GM23338 (cell line): Measurements from ENCODE around the gene CCNQ. TPM values are rescaled to one million over a fixed set of nuclear protein-coding genes. Genes with fewer than 3 reads are reported as not detected.

Experiments
- ATAC-seq: fragments of 200-7000 bp; cut with Tn5 transposase; 3 replicates; pipeline ENCODE4 v1.9.1; 2020
- DNase-seq: peaks from one replicate; pipeline ENCODE4 v3.0.0-alpha.2; 2015; ENCODE audit warnings: low spot score
- H2AFZ ChIP-seq: fragments of 200-600 bp; sonication (generic); 2 replicates; pipeline ENCODE4 v1.8.0; 2016; ENCODE audit warnings: antibody characterized with exemption, mild to moderate bottlenecking, moderate library complexity
- H3F3A ChIP-seq: fragments of 200-600 bp; sonication (generic); replicated peaks from 2 replicates; pipeline ENCODE4 v1.8.0; 2017; ENCODE audit warnings: antibody characterized with exemption, mixed run types, low read depth
- H3K27ac ChIP-seq: fragments of 200-600 bp; sonication (generic); 2 replicates; pipeline ENCODE4 v1.6.1; 2016; ENCODE audit warnings: low read depth
- H3K27me3 ChIP-seq: fragments of 200-600 bp; sonication (generic); 2 replicates; pipeline ENCODE4 v1.8.0; 2016; ENCODE audit warnings: mild to moderate bottlenecking, mixed run types, moderate library complexity; ENCODE audit not compliant: insufficient read depth
- H3K36me3 ChIP-seq: fragments of 200-600 bp; sonication (generic); 2 replicates; pipeline ENCODE4 v1.8.0; 2016; ENCODE audit warnings: mild to moderate bottlenecking; ENCODE audit not compliant: insufficient read depth
- H3K4me1 ChIP-seq: fragments of 200-600 bp; sonication (generic); 2 replicates; pipeline ENCODE4 v1.8.0; 2016; ENCODE audit warnings: mild to moderate bottlenecking, moderate library complexity; ENCODE audit not compliant: insufficient read depth
- H3K4me2 ChIP-seq: fragments of 200-600 bp; sonication (generic); 2 replicates; pipeline ENCODE4 v1.7.1; 2017; ENCODE audit warnings: mixed run types
- H3K4me3 ChIP-seq: fragments of 200-600 bp; sonication (generic); 2 replicates; pipeline ENCODE4 v1.6.1; 2016; ENCODE audit warnings: mixed run types
- H3K79me2 ChIP-seq: fragments of 200-600 bp; sonication (generic); replicated peaks from 2 replicates; pipeline ENCODE4 v1.8.0; 2017; ENCODE audit warnings: mild to moderate bottlenecking; ENCODE audit not compliant: insufficient read depth
- H3K9me2 ChIP-seq: fragments of 200-600 bp; sonication (generic); 2 replicates; pipeline ENCODE4 v1.8.0; 2017; ENCODE audit not compliant: insufficient read depth
- H4K20me1 ChIP-seq: fragments of 200-600 bp; sonication (generic); replicated peaks from 2 replicates; pipeline ENCODE4 v1.8.0; 2017; ENCODE audit warnings: mild to moderate bottlenecking; ENCODE audit not compliant: insufficient read depth
- H3K27ac Mint-ChIP-seq: 2 replicates; pipeline ENCODE4 v1.8.0; 2020; ENCODE audit warnings: inconsistent platforms, mild to moderate bottlenecking, moderate library complexity, mixed read lengths
- H3K27me3 Mint-ChIP-seq: 3 replicates; pipeline ENCODE4 v1.8.0; 2022; ENCODE audit warnings: low read depth, mild to moderate bottlenecking, moderate library complexity, mixed read lengths, inconsistent platforms; ENCODE audit not compliant: insufficient read depth, poor library complexity
- H3K36me3 Mint-ChIP-seq: 3 replicates; pipeline ENCODE4 v1.8.0; 2021; ENCODE audit warnings: low read depth, mild to moderate bottlenecking, inconsistent platforms, moderate library complexity, mixed read lengths
- H3K4me1 Mint-ChIP-seq: 3 replicates; pipeline ENCODE4 v1.8.0; 2020; ENCODE audit warnings: mild to moderate bottlenecking, inconsistent platforms, mixed read lengths
- H3K4me3 Mint-ChIP-seq: 3 replicates; pipeline ENCODE4 v1.8.0; 2021; ENCODE audit warnings: moderate library complexity, mild to moderate bottlenecking, inconsistent platforms, mixed read lengths
- H3K9me3 Mint-ChIP-seq: 3 replicates; pipeline ENCODE4 v1.8.0; 2020; ENCODE audit warnings: moderate library complexity, mild to moderate bottlenecking, inconsistent platforms, mixed read lengths
- CREB1 ChIP-seq: fragments of 250-450 bp; sonication (Bioruptor Pico); IDR thresholded peaks from 2 replicates; pipeline ENCODE4 v1.5.0; 2020; ENCODE audit warnings: low read depth, mild to moderate bottlenecking, moderate library complexity
- EZH2 ChIP-seq: fragments of 200-600 bp; sonication (generic); IDR thresholded peaks from one replicate; pipeline ENCODE4 v1.8.0; 2017; ENCODE audit warnings: antibody characterized with exemption, mild to moderate bottlenecking, low read depth; ENCODE audit not compliant: unreplicated experiment
- EZH2phosphoT487 ChIP-seq: fragments of 200-600 bp; sonication (generic); IDR thresholded peaks from one replicate; pipeline ENCODE4 v1.8.1; 2018; ENCODE audit warnings: antibody characterized with exemption; ENCODE audit not compliant: unreplicated experiment
- JUNB ChIP-seq: IDR thresholded peaks from one replicate; pipeline ENCODE4 v1.6.1; 2016; ENCODE audit warnings: antibody characterized with exemption; ENCODE audit not compliant: unreplicated experiment
- NANOG ChIP-seq: IDR thresholded peaks from 2 replicates; pipeline ENCODE4 v1.6.1; 2016; ENCODE audit warnings: antibody characterized with exemption, borderline replicate concordance
- POLR2AphosphoS5 ChIP-seq: IDR thresholded peaks from 2 replicates; pipeline ENCODE4 v1.6.1; 2016; ENCODE audit warnings: antibody characterized with exemption, low read depth
- STAT1 ChIP-seq: IDR thresholded peaks from one replicate; pipeline ENCODE4 v1.6.1; 2016; ENCODE audit warnings: antibody characterized with exemption; ENCODE audit not compliant: unreplicated experiment
- ZNF114 ChIP-seq: fragments of 250-450 bp; sonication (Bioruptor Pico); IDR thresholded peaks from 2 replicates; pipeline ENCODE4 v1.5.0; 2020; ENCODE audit warnings: mild to moderate bottlenecking, moderate library complexity
- ZNF331 ChIP-seq: fragments of 250-450 bp; sonication (Bioruptor Pico); IDR thresholded peaks from 2 replicates; pipeline ENCODE4 v1.5.0; 2020; ENCODE audit warnings: low read depth, mild to moderate bottlenecking, moderate library complexity
- polyA plus RNA-seq: library from polyadenylated mRNA; unstranded; fragments of >200 nt; fragmentation: Nextera tagmentation; extraction: Ambion mirVana; gene quantifications from 2 replicates; pipeline ENCODE4 v1.2.1, GENCODE V29; 2016
- total RNA-seq: library from RNA; depleted of rRNA; stranded (reverse); fragments of >200 nt; shearing (Covaris generic); gene quantifications from 2 replicates; pipeline ENCODE4 v1.2.3, GENCODE V29; 2014
- TF ChIP-seq, protein P1 (sequence below): IDR thresholded peaks from 2 replicates; pipeline ENCODE4 v1.6.1; 2016; ENCODE audit warnings: antibody characterized with exemption
- TF ChIP-seq, protein P2 (sequence below): fragments of 250-450 bp; sonication (Bioruptor Pico); IDR thresholded peaks from 2 replicates; pipeline ENCODE4 v1.5.0; 2020; ENCODE audit warnings: mild to moderate bottlenecking, moderate library complexity
- TF ChIP-seq, protein P3 (sequence below): IDR thresholded peaks from one replicate; pipeline ENCODE4 v1.6.1; 2018; ENCODE audit warnings: antibody characterized with exemption; ENCODE audit not compliant: unreplicated experiment
- TF ChIP-seq, protein P4 (sequence below), 2 experiments: fragments of 200-600 bp in 1 of 2; sonication (generic) in 1 of 2; conservative IDR thresholded peaks; 2 replicates each; pipeline versions ENCODE4 v1.5.1 to v1.6.1; 2016 to 2017; ENCODE audit warnings: antibody characterized with exemption in 2 of 2, low read depth in 2 of 2, mild to moderate bottlenecking in 2 of 2, moderate library complexity in 1 of 2

The CCNQ gene
- total and polyA plus RNA-seq, 2 experiments from 2014 or later = 19.4 to 30.2 TPM

DNA sequence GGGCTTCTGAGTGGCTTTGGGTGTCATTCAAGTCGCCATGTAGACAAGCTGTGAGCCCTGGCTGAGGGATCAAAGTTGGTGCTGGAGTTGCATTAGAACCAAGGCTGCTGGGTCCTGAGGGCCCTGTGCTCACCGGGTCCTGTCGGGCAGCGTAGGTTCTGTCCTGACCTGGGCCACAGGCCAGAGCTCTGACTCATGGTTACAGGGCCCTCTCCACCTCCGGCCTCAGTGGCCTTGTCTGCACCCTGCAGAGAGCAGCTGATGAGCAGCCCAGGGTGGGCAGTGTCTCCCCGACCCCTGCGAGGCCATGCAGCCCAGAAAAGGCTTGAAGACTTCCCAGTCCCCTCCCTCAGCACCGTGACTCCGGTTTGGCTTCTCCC, 59.0 kb downstream of the CCNQ start:
- Histone ChIP-seq H3K4me3 (no peak overlapping the region), H3K27me3 (no peaks in the 10 kb centered on the region), H3K9me2 (no peaks in the 10 kb centered on the region), H3K79me2 (no peaks in the 10 kb centered on the region), H2AFZ (no peak overlapping the region), H4K20me1 (no peaks in the 10 kb centered on the region), H3F3A (no peaks in the 10 kb centered on the region), H3K4me1 (no peaks in the 10 kb centered on the region), H3K4me2 (no peak overlapping the region), H3K36me3 (no peaks in the 10 kb centered on the region), H3K27ac (no peak overlapping the region)
- H3K9me3 Mint-ChIP-seq = no peaks in the 10 kb centered on the region
- TF ChIP-seq EZH2phosphoT487 = no peak
- TF ChIP-seq, protein P1, sequence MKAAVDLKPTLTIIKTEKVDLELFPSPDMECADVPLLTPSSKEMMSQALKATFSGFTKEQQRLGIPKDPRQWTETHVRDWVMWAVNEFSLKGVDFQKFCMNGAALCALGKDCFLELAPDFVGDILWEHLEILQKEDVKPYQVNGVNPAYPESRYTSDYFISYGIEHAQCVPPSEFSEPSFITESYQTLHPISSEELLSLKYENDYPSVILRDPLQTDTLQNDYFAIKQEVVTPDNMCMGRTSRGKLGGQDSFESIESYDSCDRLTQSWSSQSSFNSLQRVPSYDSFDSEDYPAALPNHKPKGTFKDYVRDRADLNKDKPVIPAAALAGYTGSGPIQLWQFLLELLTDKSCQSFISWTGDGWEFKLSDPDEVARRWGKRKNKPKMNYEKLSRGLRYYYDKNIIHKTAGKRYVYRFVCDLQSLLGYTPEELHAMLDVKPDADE = no peak
- TF ChIP-seq STAT1 = no peak
- no peak for TF ChIP-seq ZNF114 (CRISPR knock-in tag)
- no peak for TF ChIP-seq JUNB
- no peak for TF ChIP-seq POLR2AphosphoS5
- TF ChIP-seq, protein P2, sequence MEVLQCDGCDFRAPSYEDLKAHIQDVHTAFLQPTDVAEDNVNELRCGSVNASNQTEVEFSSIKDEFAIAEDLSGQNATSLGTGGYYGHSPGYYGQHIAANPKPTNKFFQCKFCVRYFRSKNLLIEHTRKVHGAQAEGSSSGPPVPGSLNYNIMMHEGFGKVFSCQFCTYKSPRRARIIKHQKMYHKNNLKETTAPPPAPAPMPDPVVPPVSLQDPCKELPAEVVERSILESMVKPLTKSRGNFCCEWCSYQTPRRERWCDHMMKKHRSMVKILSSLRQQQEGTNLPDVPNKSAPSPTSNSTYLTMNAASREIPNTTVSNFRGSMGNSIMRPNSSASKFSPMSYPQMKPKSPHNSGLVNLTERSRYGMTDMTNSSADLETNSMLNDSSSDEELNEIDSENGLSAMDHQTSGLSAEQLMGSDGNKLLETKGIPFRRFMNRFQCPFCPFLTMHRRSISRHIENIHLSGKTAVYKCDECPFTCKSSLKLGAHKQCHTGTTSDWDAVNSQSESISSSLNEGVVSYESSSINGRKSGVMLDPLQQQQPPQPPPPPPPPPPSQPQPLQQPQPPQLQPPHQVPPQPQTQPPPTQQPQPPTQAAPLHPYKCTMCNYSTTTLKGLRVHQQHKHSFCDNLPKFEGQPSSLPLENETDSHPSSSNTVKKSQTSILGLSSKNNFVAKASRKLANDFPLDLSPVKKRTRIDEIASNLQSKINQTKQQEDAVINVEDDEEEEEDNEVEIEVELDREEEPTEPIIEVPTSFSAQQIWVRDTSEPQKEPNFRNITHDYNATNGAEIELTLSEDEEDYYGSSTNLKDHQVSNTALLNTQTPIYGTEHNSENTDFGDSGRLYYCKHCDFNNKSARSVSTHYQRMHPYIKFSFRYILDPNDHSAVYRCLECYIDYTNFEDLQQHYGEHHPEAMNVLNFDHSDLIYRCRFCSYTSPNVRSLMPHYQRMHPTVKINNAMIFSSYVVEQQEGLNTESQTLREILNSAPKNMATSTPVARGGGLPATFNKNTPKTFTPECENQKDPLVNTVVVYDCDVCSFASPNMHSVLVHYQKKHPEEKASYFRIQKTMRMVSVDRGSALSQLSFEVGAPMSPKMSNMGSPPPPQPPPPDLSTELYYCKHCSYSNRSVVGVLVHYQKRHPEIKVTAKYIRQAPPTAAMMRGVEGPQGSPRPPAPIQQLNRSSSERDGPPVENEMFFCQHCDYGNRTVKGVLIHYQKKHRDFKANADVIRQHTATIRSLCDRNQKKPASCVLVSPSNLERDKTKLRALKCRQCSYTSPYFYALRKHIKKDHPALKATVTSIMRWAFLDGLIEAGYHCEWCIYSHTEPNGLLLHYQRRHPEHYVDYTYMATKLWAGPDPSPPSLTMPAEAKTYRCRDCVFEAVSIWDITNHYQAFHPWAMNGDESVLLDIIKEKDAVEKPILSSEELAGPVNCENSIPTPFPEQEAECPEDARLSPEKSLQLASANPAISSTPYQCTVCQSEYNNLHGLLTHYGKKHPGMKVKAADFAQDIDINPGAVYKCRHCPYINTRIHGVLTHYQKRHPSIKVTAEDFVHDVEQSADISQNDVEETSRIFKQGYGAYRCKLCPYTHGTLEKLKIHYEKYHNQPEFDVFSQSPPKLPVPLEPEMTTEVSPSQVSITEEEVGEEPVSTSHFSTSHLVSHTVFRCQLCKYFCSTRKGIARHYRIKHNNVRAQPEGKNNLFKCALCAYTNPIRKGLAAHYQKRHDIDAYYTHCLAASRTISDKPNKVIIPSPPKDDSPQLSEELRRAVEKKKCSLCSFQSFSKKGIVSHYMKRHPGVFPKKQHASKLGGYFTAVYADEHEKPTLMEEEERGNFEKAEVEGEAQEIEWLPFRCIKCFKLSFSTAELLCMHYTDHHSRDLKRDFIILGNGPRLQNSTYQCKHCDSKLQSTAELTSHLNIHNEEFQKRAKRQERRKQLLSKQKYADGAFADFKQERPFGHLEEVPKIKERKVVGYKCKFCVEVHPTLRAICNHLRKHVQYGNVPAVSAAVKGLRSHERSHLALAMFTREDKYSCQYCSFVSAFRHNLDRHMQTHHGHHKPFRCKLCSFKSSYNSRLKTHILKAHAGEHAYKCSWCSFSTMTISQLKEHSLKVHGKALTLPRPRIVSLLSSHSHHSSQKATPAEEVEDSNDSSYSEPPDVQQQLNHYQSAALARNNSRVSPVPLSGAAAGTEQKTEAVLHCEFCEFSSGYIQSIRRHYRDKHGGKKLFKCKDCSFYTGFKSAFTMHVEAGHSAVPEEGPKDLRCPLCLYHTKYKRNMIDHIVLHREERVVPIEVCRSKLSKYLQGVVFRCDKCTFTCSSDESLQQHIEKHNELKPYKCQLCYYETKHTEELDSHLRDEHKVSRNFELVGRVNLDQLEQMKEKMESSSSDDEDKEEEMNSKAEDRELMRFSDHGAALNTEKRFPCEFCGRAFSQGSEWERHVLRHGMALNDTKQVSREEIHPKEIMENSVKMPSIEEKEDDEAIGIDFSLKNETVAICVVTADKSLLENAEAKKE = no peak
- TF ChIP-seq, protein P3, sequence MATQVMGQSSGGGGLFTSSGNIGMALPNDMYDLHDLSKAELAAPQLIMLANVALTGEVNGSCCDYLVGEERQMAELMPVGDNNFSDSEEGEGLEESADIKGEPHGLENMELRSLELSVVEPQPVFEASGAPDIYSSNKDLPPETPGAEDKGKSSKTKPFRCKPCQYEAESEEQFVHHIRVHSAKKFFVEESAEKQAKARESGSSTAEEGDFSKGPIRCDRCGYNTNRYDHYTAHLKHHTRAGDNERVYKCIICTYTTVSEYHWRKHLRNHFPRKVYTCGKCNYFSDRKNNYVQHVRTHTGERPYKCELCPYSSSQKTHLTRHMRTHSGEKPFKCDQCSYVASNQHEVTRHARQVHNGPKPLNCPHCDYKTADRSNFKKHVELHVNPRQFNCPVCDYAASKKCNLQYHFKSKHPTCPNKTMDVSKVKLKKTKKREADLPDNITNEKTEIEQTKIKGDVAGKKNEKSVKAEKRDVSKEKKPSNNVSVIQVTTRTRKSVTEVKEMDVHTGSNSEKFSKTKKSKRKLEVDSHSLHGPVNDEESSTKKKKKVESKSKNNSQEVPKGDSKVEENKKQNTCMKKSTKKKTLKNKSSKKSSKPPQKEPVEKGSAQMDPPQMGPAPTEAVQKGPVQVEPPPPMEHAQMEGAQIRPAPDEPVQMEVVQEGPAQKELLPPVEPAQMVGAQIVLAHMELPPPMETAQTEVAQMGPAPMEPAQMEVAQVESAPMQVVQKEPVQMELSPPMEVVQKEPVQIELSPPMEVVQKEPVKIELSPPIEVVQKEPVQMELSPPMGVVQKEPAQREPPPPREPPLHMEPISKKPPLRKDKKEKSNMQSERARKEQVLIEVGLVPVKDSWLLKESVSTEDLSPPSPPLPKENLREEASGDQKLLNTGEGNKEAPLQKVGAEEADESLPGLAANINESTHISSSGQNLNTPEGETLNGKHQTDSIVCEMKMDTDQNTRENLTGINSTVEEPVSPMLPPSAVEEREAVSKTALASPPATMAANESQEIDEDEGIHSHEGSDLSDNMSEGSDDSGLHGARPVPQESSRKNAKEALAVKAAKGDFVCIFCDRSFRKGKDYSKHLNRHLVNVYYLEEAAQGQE = no peak
- no peak for TF ChIP-seq NANOG
- TF ChIP-seq, protein P4, sequence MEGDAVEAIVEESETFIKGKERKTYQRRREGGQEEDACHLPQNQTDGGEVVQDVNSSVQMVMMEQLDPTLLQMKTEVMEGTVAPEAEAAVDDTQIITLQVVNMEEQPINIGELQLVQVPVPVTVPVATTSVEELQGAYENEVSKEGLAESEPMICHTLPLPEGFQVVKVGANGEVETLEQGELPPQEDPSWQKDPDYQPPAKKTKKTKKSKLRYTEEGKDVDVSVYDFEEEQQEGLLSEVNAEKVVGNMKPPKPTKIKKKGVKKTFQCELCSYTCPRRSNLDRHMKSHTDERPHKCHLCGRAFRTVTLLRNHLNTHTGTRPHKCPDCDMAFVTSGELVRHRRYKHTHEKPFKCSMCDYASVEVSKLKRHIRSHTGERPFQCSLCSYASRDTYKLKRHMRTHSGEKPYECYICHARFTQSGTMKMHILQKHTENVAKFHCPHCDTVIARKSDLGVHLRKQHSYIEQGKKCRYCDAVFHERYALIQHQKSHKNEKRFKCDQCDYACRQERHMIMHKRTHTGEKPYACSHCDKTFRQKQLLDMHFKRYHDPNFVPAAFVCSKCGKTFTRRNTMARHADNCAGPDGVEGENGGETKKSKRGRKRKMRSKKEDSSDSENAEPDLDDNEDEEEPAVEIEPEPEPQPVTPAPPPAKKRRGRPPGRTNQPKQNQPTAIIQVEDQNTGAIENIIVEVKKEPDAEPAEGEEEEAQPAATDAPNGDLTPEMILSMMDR (conservative IDR thresholded peaks at IDR 0.05; ENCODE audit: low read depth in 2 of 2) = no peak
- TF ChIP-seq CREB1 (CRISPR knock-in tag) = no peak
- no peak for TF ChIP-seq ZNF331
- TF ChIP-seq EZH2 = no peak
- no peak overlapping the region for H3K4me3 Mint-ChIP-seq
- no peak overlapping the region for H3K27ac Mint-ChIP-seq
- H3K27me3 Mint-ChIP-seq = peaks cover 2% of the 10 kb centered on the region
- DNase-seq (no peak), ATAC-seq (no peak)
- no peaks in the 10 kb centered on the region for H3K36me3 Mint-ChIP-seq
- H3K4me1 Mint-ChIP-seq = no peaks in the 10 kb centered on the region
